C4-2B (cell line): Measurements from ENCODE around the gene PIK3AP1.

Experiments
- H3K27ac ChIP-seq: fragments of 450-650 bp; 2 replicates; pipeline ENCODE4 v1.5.1; 2017
- CTCF ChIP-seq: fragments of 450-650 bp; conservative IDR thresholded peaks from 2 replicates; pipeline ENCODE4 v1.5.1; 2017; ENCODE audit warnings: mild to moderate bottlenecking
- ZFX ChIP-seq: fragments of 450-650 bp; IDR thresholded peaks from 2 replicates; pipeline ENCODE4 v1.6.1; 2017

Gene PIK3AP1

GRCh38 chr10:96600337-96600736 is 120.0 kb downstream of the PIK3AP1 start:
- H3K27ac ChIP-seq, result no peak overlapping the region

GRCh38 chr10:96598846-96599245 is 121.5 kb downstream of the PIK3AP1 start:
- no peak overlapping the region for H3K27ac ChIP-seq
- TF ChIP-seq CTCF (no peak), ZFX (no peak)

More at GRCh38 chr10:96600337-96600736, 120.0 kb downstream of the PIK3AP1 start:
- TF ChIP-seq CTCF (no peak), ZFX (no peak)

- TF ChIP-seq ZFX (no peak), CTCF (no peak)
- H3K27ac ChIP-seq, result no peak overlapping the region; the same call in 1 of the 2 replicates
Observed at GRCh38 chr10:96596422-96597407, 123.6 kb downstream of the PIK3AP1 start.

- no peak for TF ChIP-seq CTCF
- no peak for TF ChIP-seq ZFX
- H3K27ac ChIP-seq, result no peak overlapping the region; the same call in 1 of the 2 replicates
Observed at GRCh38 chr10:96595741-96596140, 124.6 kb downstream of the PIK3AP1 start.

GRCh38 chr10:96591946-96592345 is 128.4 kb downstream of the PIK3AP1 start:
- TF ChIP-seq CTCF, result no peak
- TF ChIP-seq ZFX, result no peak
- H3K27ac ChIP-seq, result no peak overlapping the region

DNA sequence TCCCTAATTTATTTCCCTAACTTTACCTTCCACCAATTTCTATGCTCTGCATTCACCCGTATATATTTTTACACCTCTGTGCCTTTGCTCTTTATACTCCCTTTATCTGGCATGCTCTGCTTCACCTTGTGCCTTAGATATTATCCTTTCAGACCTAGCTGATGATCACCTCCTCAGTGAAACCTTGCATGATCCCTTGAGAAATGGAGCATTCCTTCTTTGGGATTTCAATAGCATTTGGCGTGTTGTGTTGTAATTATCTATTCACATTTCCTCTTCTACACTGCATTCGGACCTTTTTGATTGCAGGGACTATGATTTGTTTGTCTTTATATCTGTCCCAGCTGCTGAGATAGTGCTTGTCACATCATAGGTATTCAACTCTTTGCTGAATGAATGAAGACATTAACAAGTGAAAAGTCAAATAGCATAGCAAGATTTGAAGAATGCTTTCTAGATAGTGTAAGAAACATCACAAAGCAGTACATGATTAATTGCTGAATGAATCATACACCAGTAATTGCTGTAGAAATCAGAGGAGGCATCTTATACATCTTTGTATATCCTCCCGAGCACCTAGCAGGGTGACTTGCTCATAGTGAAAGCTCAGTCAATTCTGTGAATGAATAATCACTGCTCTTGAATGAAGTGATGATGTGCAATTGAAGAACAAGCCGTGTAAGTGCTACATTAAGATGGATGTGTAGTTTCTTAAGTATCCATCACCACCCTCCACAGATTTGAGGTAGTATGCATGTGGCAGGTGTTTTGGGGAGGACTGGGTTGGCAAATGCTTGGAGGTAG is 131.5 kb downstream of the PIK3AP1 start:
- H3K27ac ChIP-seq, result no peak overlapping the region
- TF ChIP-seq ZFX, result no peak
- TF ChIP-seq CTCF, result no peak
